HK-2 (cell line): Measurements from ENCODE around the gene ZBTB7A.
"Not testable (repeated sequence)": the region's sequence is repeated elsewhere in the genome, so short reads cannot be mapped to it uniquely, and the experiment has no call there.

ENCODE experiments used
- DNase-seq: peaks from one replicate; pipeline ENCODE4 v3.0.0-alpha.2; 2018; ENCODE audit not compliant: unreplicated experiment

ZBTB7A gene

DNA sequence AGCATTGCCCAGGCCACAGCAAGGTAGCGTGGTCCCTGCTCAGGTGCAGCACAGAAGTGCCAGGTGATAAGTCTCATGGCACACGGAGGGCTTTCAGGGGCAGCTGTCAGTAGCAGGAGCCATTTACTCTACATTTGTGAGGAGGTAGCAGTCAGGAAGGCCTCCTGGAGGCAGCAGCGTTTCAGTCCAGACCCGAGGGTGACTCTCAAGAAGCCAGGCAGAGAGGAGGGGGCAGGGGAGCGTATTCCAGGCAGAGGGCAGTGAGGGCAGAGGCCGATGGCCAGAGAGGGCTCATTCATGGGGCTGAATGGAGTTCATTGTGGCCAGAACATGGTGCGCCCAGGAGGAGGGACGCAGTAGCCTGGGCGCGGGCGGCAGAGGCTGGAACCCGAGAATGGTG is 50.2 kb downstream of the ZBTB7A start:
- DNase-seq = no peak

- DNase-seq = no peak
These were observed 50.8 kb downstream of the ZBTB7A start for GRCh38 chr19:4015705-4016402.

DNA sequence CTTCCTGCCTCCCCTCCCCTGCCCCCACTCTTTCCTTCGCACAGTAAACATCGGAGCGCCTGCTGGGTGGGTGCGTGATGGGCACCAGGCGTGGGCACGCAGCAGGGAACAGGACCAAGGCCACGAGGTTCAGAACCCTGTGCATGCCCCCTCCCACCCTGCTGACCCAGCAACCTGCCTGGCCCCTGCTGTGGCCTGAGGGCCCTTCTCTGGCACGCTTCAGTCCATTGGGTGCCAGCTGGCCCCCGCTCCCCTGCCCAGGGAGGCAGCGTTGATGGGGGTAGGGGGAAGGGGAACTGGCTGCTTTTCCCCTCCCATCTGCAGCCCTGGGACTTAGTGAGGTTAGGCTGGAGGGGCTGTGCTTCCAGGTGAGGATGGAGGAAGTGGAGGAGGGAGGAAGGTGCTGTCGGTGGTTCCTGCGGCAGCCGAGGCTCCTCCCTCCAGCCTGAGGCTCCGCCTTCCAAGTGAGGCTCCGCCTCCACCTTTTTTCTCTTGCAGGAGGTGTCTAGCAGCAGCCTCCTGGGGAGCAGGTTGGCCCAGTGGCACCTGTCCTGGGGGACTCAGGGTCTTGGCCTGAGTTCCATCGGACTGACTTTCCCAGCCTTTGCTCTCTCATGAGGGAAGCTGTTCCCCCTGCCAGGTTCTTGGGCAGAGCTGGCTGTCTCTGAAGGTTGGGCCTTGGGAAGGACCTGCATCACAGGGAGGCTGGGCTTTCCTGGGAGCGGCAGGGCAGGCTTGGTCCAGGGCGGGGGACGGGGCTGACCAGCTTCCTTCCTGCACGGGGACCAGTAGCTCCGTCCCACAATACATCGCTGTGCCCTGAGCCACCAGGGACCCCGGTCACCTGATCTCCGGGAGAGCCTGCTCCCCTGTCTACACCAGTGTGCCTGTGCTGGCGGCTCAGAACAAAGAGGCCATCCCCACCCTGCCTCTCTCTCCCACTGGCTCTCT is 51.9 kb downstream of the ZBTB7A start:
- DNase-seq = no peak

GRCh38 chr19:4013886-4014540 is 52.7 kb downstream of the ZBTB7A start:
- no peak for DNase-seq

GRCh38 chr19:4012975-4013634 is 53.6 kb downstream of the ZBTB7A start:
- no peak for DNase-seq

DNA sequence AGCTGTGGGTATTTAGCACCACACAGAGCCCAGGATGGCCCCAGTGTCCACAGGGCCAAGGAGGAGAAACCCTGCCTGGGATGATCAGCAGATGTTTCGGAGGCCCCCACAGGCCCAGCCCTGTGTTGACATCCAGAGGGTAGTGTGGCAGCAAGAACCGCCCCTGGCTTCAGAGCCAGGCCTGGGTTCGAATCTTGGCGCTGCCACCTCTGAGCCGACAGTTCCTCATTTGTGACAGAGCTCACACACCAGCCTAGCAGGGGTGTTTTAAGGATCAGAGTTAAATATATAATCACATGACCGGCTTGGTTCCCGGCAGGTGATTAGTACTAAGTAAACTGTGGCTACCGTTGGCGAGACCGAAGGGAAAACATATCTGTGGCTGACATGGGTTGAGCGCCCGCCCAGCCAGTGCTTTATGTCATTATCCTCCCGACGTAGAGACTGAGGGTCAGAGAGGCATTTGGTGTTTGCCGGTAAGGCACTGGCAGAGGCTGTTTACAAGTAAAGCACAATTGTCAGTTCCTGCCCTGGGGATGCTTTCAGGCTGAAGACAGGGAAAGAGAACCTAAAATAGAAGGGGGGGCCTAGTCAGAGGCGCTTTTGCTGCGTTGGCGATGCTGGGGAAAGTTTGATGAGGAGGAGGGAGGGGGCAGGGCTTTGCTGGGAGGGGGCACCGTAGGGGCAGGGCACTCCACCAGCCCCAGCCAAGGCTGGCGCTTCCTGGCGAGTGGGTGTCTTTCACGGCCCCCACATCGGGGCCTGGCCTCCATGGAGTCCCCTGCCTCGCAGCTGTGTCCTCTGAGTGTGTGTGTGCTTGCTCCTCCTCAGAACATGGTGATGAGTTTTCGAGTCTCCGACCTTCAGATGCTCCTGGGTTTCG is 54.4 kb downstream of the ZBTB7A start:
- no peak for DNase-seq

DNA sequence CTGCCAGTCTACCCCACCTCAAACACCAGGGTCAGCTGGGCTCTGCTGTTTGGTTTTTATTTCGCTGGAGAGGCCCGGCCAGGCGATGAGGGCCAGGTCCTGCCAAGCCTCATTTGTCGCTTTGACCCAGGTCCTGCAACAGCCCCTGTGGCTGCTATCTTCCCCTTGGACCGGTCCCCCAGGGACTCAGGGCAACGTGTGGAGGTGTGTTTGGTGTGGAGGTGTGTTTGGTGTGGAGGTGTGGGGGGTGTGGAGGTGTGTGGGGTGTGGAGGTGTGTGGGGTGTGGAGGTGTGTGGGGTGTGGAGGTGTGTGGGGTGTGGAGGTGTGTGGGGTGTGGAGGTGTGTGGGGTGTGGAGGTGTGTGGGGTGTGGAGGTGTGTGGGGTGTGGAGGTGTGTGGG is 55.3 kb downstream of the ZBTB7A start:
- DNase-seq = not testable (repeated sequence)

- DNase-seq = no peak
These were observed 55.9 kb downstream of the ZBTB7A start for GRCh38 chr19:4010808-4011110.

GRCh38 chr19:4009990-4010807 is 56.5 kb downstream of the ZBTB7A start:
- no peak for DNase-seq

- peak; percentile 14 for DNase-seq
These were observed 58.7 kb downstream of the ZBTB7A start for GRCh38 chr19:4007836-4008539.

GRCh38 chr19:4007021-4007835 is 59.5 kb downstream of the ZBTB7A start, which contains the start of gene PIAS4:
Gene PIAS4 (plus strand): TSS chr19:4007736. CDS start chr19:4007761, 25 bp downstream.
- peak; percentile 97 for DNase-seq

DNA sequence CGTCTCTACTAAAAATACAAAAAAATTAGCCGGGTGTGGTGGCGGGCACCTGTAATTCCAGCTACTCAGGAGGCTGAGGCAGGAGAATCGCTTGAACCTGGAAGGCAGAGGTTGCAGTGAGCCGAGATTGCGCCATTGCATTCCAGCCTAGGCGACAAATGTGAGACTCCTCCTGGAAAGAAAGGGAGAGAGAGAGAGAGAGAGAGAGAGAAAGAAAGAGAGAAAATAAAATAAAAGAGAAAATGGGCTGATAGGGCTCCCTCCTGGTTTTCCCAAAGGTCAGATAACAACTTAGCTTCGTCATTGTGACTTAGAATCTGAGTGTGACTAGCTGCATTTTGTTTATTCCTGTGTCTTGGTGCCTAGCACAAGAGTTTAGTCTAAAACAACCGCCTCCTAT is 61.3 kb downstream of the ZBTB7A start:
- not testable (repeated sequence) for DNase-seq

DNA sequence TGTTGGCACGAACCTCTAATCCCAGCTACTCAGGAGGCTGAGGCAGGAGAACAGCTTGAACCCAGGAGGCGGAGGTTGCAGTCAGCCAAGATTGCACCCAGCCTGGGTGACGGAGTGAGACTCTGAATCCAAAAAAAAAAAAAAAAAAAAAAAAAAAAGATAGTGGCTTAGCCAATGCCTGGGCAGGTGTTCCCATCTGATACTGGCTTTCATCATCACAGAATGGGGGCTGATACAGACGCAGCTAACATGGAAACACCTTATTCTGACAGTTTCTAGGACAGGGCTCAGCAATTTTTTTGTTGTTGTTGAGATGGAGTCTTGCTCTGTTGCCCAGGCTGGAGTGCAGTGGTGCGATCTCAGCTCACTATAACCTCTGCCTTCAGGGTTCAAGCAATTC is 65.9 kb downstream of the ZBTB7A start:
- not testable (repeated sequence) for DNase-seq

DNA sequence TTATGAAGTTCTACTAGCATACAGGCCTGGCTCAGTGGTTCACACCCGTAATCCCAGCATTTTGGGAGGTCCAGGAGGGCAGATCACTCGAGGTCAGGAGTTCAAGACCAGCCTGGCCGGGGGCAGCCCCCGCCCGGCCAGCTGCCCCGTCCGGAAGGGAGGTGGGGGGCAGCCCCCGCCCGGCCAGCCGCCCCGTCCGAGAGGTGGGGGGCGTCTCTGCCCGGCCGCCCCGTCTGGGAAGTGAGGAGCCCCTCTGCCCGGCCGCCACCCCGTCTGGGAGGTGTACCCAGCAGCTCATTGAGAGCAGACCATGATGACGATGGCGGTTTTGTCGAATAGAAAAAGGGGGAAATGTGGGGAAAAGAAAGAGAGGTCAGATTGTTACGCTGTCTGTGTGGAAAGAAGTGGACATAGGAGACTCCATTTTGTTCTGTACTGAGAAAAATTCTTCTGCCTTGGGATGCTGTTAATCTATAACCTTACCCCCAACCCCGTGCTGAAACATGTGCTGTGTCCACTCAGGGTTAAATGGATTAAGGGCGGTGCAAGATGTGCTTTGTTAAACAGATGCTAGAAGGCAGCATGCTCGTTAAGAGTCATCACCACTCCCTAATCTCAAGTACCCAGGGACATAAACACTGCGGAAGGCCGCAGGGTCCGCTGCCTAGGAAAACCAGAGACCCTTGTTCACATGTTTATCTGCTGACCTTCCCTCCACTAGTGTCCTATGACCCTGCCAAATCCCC is 67.9 kb downstream of the ZBTB7A start:
- not testable (repeated sequence) for DNase-seq

DNA sequence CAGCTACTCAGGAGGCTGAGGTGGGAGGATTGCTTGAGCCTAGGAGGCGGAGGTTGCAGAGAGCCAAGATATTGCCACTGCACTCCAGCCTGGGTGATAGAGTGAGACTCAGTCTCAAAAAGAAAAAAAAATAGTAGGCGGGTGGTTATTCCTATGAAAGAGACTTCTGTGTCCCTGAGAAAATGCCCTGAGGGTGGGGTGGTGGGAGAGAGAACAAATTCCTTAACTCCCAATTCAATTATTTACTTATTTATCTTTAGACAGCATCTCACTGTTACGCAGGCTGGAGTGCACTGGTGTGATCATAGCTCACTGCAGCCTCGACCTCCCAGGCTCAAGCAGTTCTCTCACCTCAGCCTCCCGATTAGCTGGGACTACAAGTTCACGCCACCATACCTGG is 71.1 kb downstream of the ZBTB7A start:
- no peak for DNase-seq
